HG02973 (cell line): ENCODE measurements around the gene ADI1.
"Not testable (repeated sequence)": the region's sequence is repeated elsewhere in the genome, so short reads cannot be mapped to it uniquely, and the experiment has no call there.

Source experiments
- ATAC-seq: cut with Tn5 transposase; IDR thresholded peaks from one replicate; pipeline ENCODE4 v1.9.1; 2021; ENCODE audit warnings: moderate library complexity; ENCODE audit not compliant: unreplicated experiment

Gene ADI1

GRCh38 chr2:3464401-3465005, 54.8 kb downstream of the ADI1 start:
- no peak for ATAC-seq

- ATAC-seq = no peak
Observed at GRCh38 chr2:3463944-3464343, 55.4 kb downstream of the ADI1 start.

DNA sequence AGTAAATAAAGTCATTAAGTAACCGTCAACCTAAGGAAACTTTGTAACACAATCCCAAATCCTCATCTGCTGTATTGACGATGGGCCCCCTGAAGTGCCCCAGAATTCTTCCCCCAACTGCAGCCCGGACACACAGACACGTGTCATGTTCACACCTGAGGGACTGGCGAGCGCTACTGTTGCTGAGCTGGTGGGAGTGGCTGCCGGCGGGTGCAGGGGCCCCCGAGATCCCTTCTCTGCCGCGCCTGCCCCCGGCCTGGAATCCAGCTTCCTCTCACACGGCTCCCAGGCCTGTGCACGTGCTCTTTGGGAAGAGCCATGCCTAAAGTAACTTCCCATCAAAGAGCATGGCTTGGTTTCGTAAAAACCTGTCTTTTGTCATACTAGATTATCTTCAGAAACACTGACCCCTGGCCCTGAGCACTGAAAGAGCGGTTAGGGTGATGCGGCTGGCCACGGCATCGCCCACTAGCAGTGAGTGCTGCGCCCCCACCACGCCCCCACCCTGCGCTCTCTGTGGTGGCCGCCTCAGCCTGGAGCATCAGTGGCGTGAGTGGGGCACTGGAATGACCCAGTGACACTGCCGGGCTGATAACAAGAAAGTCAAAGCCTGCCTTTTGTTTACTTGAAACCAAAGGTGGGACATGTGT, 56.0 kb downstream of the ADI1 start:
- ATAC-seq = no peak

DNA sequence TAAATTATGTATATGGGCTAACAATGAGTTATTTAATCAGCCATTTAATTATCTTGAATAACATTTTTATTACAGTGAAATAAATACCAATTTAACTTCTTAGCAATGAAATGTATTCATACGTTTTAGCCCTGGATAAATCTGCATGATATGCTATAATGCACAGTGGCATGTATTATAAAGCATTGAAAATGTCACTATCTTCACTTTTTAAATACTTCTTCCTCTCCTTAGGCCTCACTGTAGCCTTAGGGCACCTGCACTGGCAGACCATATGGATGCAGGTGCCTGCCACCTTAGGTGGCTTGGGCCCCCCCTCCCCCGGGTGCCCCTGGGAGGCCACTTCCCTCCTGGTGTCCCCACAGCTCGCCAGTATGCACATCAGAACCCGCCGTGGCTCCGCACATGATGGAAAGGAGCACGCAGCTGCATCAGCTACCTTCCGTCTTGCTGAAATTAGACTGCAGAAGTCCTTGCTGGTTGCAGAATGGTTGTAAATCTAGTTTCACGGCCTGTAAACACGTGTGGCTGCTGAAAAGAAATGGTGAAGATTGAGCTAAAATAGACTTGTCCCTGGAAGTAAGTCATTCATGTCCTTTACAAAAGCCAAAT, 56.7 kb downstream of the ADI1 start:
- no peak for ATAC-seq

DNA sequence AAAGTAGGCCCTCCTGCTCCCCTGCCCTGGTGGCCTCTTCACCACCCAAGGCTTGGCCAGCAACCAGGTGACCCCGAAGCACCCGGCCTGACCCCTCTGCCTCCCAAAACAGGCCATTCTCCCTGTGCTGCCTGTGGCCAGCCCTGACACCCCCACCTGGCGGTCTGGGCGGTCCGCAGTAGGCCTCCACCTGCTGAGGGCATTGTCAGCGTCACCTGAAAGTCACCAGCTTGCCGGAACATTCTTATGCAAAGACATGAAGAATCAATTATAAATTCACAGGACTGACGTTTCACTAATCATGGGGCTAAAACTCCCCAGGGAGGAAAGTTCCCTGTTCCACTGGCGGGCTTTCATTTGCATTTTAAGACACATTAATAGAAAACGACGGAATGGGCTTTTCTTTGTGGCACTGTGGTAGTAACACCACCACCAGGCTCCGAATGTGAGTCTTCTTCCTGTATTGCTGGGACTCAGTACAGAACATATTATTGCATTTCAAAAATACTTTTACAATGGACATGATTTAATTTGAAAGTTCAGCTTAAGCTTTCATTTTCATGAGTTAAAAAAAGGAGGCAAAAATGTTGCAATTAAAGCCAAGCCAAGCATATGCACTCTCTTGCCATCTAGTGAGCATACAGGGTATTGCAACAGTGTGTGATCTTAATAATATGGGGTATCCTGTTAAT, 57.4 kb downstream of the ADI1 start:
- peak; percentile 75 for ATAC-seq

- ATAC-seq = no peak
Observed at GRCh38 chr2:3460831-3461800, 58.2 kb downstream of the ADI1 start.

DNA sequence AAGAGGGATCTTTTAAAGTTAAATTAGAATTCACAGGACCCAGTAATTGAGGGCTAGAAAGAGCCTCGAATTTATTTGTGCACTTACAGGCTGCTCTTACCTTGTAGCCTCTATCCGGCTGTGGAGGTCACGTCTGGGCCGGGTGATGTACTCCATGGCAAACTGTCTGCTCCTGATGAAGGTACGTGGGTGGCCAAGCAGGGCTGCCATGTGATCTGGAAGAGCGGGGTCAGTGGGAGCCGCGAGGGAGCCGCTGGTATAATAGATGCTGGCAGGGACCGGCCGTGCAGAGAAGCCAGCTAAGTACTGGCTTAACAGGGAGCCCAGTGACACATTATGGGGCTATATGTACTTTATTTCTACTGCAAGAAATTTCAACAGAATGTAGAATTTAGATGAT, 59.2 kb downstream of the ADI1 start:
- ATAC-seq = no peak

GRCh38 chr2:3459185-3460015, 59.9 kb downstream of the ADI1 start:
- ATAC-seq = no peak

DNA sequence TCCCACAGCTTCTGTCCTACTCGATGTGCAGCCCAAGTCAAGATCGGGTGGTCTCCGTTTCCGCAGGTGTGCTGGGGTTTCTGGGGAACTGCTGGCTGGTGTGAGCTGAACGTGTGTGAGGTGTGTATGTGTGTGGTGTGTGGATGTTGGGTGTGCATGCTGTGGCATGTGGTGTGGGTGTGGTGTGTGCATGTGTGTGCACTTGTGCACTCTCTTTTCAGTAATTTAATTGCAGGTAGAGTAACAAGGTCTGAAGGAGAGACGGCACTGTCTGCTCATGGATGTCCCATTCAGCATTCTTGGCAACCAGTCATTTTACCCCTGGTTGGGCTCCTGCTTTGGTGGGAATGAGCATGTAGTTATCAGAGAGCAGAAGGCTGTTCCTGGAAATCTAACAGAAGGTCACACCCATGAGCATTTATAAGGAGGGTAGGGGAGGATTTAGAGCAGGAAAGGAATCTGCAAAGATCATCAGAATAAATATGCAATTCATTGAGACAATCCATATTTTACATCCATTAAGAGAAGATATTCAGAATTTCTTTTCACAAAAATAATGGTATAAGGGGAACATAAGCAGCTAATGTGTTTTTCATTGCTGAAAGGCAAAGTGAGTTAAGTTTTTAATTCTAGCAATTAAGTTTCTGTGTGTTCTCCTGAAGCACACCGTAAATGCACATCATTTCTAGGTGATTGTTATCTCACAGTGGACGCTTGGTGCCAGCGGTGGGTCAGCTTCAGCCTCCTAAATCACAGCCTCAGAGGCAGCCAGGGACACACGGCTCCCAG, 60.7 kb downstream of the ADI1 start:
- ATAC-seq = no peak

DNA sequence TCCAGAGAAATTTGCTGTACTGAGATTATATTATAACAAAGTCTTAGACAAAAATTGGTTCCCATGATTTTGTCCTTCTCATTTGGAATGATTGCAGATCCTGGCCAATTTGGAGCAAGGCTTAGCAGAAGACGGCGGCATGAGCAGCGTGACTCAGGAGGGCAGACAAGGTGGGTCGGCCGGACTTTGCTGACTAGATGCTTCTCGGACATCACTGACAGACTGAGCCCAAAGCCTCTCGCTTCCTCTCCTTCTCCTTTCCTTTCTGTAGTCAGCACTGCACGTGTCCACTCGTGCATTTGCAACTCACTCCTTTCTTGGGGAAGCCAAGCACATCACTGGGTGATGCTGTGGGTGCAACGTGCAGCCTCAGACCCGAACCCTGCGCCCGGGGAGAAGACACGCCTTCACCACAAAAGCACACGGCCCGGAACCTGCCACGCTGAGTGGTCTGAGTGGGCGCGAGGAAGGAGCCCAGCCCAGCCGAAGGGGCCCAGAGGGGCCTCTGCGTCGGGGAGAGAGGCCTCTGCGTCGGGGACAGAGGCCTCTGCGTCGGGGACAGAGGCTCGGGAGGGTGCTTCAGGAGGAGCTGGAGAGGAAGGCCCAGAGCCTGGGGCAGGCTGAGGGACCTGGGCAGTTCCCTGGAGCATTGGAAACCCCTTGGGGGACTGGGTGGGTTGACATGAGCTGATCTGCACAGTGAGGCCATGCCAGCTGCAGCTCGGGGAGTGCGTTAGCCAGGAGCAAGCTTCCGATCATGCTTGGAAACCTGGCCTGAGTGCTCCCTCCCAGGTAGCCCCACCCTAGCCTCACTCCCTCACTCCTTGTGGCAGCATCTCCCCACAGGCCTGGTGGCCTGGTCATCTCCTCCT, 61.6 kb downstream of the ADI1 start:
- no peak for ATAC-seq

DNA sequence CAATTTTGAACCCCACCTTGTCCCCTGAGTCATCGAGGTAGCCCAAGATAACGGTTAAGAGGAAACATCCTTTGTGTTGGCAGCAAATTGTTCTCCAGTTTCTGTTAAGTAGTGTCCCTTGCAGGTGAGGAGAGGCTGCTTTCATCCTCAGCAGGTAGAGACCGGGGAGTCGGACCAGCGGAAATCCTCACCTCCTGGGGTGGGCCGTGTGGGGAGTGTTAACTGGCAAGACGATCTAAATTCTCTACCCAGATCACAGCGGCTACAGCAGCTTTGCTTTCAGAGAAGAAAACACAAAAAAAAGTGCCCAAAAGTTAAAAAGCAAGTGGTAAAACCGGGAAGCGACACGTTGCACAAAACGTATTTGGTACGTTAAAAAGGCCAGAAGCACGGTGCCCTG, 63.2 kb downstream of the ADI1 start:
- no peak for ATAC-seq

- ATAC-seq = no peak
Observed at GRCh38 chr2:3454802-3455201, 64.5 kb downstream of the ADI1 start.

DNA sequence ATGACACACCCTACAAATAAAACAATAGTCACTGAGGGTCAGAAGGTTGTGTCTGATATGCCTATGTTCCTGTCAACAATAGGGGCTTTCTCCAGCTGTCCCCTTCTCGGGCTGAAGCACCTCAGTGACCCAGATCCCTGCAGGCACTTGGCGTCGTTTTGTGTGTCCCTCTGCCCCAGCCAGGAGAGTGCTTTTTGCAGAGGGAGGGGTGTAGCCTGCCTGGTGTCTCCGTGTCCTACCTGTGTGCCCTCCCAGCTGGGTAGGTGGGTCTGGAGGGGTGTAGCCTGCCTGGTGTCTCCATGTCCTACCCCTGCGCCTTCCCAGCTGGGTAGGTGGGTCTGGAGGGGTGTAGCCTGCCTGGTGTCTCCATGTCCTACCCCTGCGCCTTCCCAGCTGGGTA, 65.3 kb downstream of the ADI1 start:
- not testable (repeated sequence) for ATAC-seq

DNA sequence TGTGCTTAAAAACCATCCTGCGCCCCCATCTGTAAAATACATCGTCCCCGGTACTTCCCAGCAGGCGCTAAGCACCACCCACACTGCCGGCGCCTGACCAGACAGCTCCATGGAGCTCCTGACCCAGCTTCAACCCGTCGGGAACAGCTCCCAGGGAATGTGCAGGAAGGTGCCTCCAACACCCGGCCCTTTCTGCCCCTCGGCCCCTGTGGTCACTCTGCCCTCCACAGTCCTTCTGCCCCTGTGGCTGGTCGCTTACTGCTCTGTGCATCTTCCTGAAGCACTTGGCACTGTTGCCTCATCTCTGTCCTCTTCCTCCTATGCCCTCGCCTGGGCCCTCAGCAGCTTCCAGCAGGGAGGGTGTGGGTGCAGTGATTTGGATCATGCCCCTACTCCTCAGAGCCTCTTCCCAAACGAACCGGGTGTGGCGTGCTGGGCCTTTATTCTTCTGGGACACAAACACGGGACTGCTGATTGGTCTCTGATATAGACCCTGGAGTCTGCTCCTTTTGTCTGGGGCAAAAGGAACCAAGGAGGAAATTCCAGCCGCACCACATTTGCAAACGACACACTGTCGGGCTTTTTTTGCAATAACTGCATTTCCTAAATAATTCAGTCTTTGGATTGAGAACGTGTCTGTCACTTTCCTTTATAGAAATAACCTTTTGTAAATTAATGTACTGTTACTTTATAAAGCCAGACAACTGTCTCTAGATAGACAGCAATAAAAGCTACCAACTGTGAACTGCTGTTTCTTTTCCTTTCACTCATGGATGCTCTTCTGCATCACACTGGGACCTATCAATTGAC, 65.9 kb downstream of the ADI1 start:
- ATAC-seq = no peak

GRCh38 chr2:3451926-3452671, 67.2 kb downstream of the ADI1 start:
- ATAC-seq = no peak

DNA sequence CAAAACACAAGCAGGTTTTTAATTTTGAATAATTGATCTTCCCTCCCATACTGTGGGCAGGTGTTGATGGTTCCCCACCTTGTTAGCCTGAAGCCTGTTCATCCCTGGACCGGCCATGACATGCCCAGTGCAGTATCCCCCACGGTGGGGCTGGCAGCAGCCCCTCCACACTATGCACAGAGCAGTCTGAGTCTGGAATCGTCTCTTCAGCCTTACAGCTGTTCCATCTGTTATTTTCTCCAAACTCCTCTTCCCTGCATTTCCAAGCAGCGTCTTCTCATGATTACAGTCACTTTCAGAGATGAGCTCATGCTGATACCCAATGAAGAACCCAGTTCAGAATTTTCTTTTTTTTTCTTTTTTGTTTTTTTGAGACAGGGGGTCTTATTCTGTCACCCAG, 68.2 kb downstream of the ADI1 start:
- no peak for ATAC-seq
